HepG2 (cell line): ENCODE results near the gene SHISA5. TPM values are rescaled to one million over a fixed set of nuclear protein-coding genes. Genes with fewer than 3 reads are reported as not detected.
A peak's percentile ranks its signal among the peaks of the same experiment; 100 is the strongest.

ENCODE experiments used
- AHR ChIP-seq: IDR thresholded peaks from 2 replicates; pipeline ENCODE4 v1.6.1; 2018; ENCODE audit warnings: missing genetic modification reagents, missing compliant biosample characterization
- ARID5B ChIP-seq: IDR thresholded peaks from 2 replicates; pipeline ENCODE4 v1.4.0; 2020; ENCODE audit warnings: mild to moderate bottlenecking, missing genetic modification reagents
- CHD4 ChIP-seq: fragments of 200-600 bp; sonication (generic); IDR thresholded peaks from 2 replicates; pipeline ENCODE4 v1.7.0; 2017; ENCODE audit warnings: mild to moderate bottlenecking, low read length, borderline replicate concordance
- KLF6 ChIP-seq: IDR thresholded peaks from 2 replicates; pipeline ENCODE4 v1.8.0; 2016; ENCODE audit warnings: missing biosample characterization, missing genetic modification reagents
- NCOR1 ChIP-seq: fragments of 200-600 bp; sonication (generic); IDR thresholded peaks from 2 replicates; pipeline ENCODE4 v1.7.0; 2017; ENCODE audit warnings: antibody characterized with exemption, low read length, borderline replicate concordance
- NRL ChIP-seq: sonication (generic); formaldehyde crosslinking; IDR thresholded peaks from 2 replicates; pipeline ENCODE4 v1.5.0; 2020; ENCODE audit warnings: missing genetic modification reagents, mild to moderate bottlenecking, moderate library complexity, borderline replicate concordance
- PRMT3 ChIP-seq: sonication (generic); formaldehyde crosslinking; IDR thresholded peaks from 2 replicates; pipeline ENCODE4 v1.8.1; 2022; ENCODE audit warnings: low read depth, mild to moderate bottlenecking, moderate library complexity, missing genetic modification reagents, borderline replicate concordance
- SAFB2 ChIP-seq: sonication (generic); formaldehyde crosslinking; IDR thresholded peaks from 2 replicates; pipeline ENCODE4 v1.5.1; 2020; ENCODE audit warnings: missing genetic modification reagents, low read depth, mild to moderate bottlenecking, borderline replicate concordance
- SALL2 ChIP-seq: sonication (generic); formaldehyde crosslinking; IDR thresholded peaks from 2 replicates; pipeline ENCODE4 v1.8.1; 2023; ENCODE audit warnings: mild to moderate bottlenecking, missing genetic modification reagents, inconsistent platforms
- ZBTB7A ChIP-seq: sonication (generic); formaldehyde crosslinking; IDR thresholded peaks from 2 replicates; pipeline ENCODE4 v1.8.0; 2022; ENCODE audit warnings: mild to moderate bottlenecking, missing genetic modification reagents
- ZNF138 ChIP-seq: sonication (generic); formaldehyde crosslinking; IDR thresholded peaks from 2 replicates; pipeline ENCODE4 v1.5.0; 2020; ENCODE audit warnings: mild to moderate bottlenecking, low read depth, missing genetic modification reagents
- ZNF224 ChIP-seq: sonication (generic); formaldehyde crosslinking; IDR thresholded peaks from 2 replicates; pipeline ENCODE4 v1.5.0; 2020; ENCODE audit warnings: mild to moderate bottlenecking, missing genetic modification reagents
- ZNF234 ChIP-seq: sonication (generic); formaldehyde crosslinking; conservative IDR thresholded peaks from 2 replicates; pipeline ENCODE4 v1.5.1; 2020; ENCODE audit warnings: mild to moderate bottlenecking, missing genetic modification reagents
- ZNF781 ChIP-seq: sonication (generic); formaldehyde crosslinking; IDR thresholded peaks from 2 replicates; pipeline ENCODE4 v1.5.1; 2020; ENCODE audit warnings: borderline replicate concordance, mild to moderate bottlenecking, missing genetic modification reagents; ENCODE audit errors: not compliant biosample characterization
- polyA plus RNA-seq, 8 experiments: library from polyadenylated mRNA; depleted of rRNA in 3 of 8; stranded (reverse) in 7 of 8; unstranded in 1 of 8; fragments of >200 nt; fragmentation: Illumina TruSeq in 4 of 8; extraction: Trizol in 4 of 8; gene quantifications; 2 replicates each; pipeline versions ENCODE4 v1.2.1 to v1.2.3, GENCODE V29; 2011 to 2016; ENCODE audit warnings: low read depth in 4 of 8, missing spikeins in 1 of 8, mixed read lengths in 1 of 8; ENCODE audit not compliant: insufficient read depth in 1 of 8
- total RNA-seq, 5 experiments: library from RNA; depleted of rRNA; stranded (reverse); fragments of >200 nt; fragmentation: Illumina TruSeq; extraction: Trizol; gene quantifications; 2 replicates each; pipeline ENCODE4 v1.2.3, GENCODE V29; 2016; ENCODE audit warnings: low read depth in 1 of 5
- TF ChIP-seq, protein P1 (sequence below): sonication (generic); formaldehyde crosslinking; conservative IDR thresholded peaks from 2 replicates; pipeline ENCODE4 v1.4.0; 2020; ENCODE audit warnings: mild to moderate bottlenecking, missing genetic modification reagents, moderate library complexity
- TF ChIP-seq, protein P2 (sequence below): sonication (generic); formaldehyde crosslinking; IDR thresholded peaks from 2 replicates; pipeline ENCODE4 v1.8.1; 2022; ENCODE audit warnings: low read depth, mild to moderate bottlenecking, missing genetic modification reagents

The SHISA5 gene
- total and polyA plus RNA-seq, 2 of the 13 experiments (the other 11 are each of a cell fraction or from before 2014, with no cell fraction given), result 75.8 to 91.4 TPM

GRCh38 chr3:48446425-48447193, 57.4 kb downstream of the SHISA5 start, which contains the start of gene ATRIP (continued):
- TF ChIP-seq PRMT3 (CRISPR knock-in tag), result 0 out of 2 replicates have a peak, but pooled peaks have one; percentile 84
- TF ChIP-seq ZNF781, result peak; percentile 37
- peak; percentile 85 for TF ChIP-seq KLF6 (CRISPR knock-in tag)
- 0 out of 2 replicates have a peak, but pooled peaks have one; percentile 21 for TF ChIP-seq ZNF138 (CRISPR knock-in tag)
- no peak for TF ChIP-seq NCOR1
- peak; percentile 91 for TF ChIP-seq SALL2 (CRISPR knock-in tag)
- peak; percentile 48; the same call in 1 of the 2 replicates for TF ChIP-seq ZBTB7A
- TF ChIP-seq NRL, result peak; percentile 93; the same call in 1 of the 2 replicates
- peak; percentile 82 for TF ChIP-seq AHR (CRISPR knock-in tag)
- TF ChIP-seq, protein P1, sequence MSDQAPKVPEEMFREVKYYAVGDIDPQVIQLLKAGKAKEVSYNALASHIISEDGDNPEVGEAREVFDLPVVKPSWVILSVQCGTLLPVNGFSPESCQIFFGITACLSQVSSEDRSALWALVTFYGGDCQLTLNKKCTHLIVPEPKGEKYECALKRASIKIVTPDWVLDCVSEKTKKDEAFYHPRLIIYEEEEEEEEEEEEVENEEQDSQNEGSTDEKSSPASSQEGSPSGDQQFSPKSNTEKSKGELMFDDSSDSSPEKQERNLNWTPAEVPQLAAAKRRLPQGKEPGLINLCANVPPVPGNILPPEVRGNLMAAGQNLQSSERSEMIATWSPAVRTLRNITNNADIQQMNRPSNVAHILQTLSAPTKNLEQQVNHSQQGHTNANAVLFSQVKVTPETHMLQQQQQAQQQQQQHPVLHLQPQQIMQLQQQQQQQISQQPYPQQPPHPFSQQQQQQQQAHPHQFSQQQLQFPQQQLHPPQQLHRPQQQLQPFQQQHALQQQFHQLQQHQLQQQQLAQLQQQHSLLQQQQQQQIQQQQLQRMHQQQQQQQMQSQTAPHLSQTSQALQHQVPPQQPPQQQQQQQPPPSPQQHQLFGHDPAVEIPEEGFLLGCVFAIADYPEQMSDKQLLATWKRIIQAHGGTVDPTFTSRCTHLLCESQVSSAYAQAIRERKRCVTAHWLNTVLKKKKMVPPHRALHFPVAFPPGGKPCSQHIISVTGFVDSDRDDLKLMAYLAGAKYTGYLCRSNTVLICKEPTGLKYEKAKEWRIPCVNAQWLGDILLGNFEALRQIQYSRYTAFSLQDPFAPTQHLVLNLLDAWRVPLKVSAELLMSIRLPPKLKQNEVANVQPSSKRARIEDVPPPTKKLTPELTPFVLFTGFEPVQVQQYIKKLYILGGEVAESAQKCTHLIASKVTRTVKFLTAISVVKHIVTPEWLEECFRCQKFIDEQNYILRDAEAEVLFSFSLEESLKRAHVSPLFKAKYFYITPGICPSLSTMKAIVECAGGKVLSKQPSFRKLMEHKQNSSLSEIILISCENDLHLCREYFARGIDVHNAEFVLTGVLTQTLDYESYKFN (CRISPR knock-in tag), result 0 out of 2 replicates have a peak, but pooled peaks have one; percentile 9
- 0 out of 2 replicates have a peak, but pooled peaks have one; percentile 25 for TF ChIP-seq ARID5B (CRISPR knock-in tag)
- TF ChIP-seq CHD4, result no peak
- TF ChIP-seq, protein P2, sequence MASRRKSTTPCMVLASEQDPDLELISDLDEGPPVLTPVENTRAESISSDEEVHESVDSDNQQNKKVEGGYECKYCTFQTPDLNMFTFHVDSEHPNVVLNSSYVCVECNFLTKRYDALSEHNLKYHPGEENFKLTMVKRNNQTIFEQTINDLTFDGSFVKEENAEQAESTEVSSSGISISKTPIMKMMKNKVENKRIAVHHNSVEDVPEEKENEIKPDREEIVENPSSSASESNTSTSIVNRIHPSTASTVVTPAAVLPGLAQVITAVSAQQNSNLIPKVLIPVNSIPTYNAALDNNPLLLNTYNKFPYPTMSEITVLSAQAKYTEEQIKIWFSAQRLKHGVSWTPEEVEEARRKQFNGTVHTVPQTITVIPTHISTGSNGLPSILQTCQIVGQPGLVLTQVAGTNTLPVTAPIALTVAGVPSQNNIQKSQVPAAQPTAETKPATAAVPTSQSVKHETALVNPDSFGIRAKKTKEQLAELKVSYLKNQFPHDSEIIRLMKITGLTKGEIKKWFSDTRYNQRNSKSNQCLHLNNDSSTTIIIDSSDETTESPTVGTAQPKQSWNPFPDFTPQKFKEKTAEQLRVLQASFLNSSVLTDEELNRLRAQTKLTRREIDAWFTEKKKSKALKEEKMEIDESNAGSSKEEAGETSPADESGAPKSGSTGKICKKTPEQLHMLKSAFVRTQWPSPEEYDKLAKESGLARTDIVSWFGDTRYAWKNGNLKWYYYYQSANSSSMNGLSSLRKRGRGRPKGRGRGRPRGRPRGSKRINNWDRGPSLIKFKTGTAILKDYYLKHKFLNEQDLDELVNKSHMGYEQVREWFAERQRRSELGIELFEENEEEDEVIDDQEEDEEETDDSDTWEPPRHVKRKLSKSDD (CRISPR knock-in tag), result peak; percentile 78; the same call in 1 of the 2 replicates
- TF ChIP-seq SAFB2 (CRISPR knock-in tag), result 0 out of 2 replicates have a peak, but pooled peaks have one; percentile 68
- TF ChIP-seq ZNF234, result peak; percentile 55; the same call in 1 of the 2 replicates
- peak; percentile 65; the same call in 1 of the 2 replicates for TF ChIP-seq ZNF224 (CRISPR knock-in tag)
